ENCODE data around the gene ATF3.

GRCh38 chr1:212621043-212621948 is 12.7 kb downstream of the ATF3 start:
- TF ChIP-seq CTCF (conservative IDR thresholded peaks at IDR 0.05; ENCODE audit: low read length) (no peak), EZH2phosphoT487 (IDR thresholded peaks at IDR 0.05; ENCODE audit: borderline replicate concordance) (no peak)

Measured in Loucy (cell line).